Measurements from ENCODE around the gene PTPRT.

Gene PTPRT

GRCh38 chr20:42080956-42081355 lies 1108.8 kb downstream of the PTPRT start:
- no peak overlapping the region for H3K9ac ChIP-seq (ENCODE audit: low read length)
- no peak overlapping the region for H3K4ac ChIP-seq (ENCODE audit: low read depth in 1 of 2, low read length in 2 of 2)
- H3K4me3 ChIP-seq (ENCODE audit: insufficient read depth in 1 of 2, low read depth in 1 of 2, low read length in 2 of 2), result no peak overlapping the region
- no peak for DNase-seq
- no peaks in the 10 kb centered on the region for H3K4me1 ChIP-seq (ENCODE audit: control insufficient read depth, insufficient read depth, low read depth, low read length)
- H2BK12ac ChIP-seq (ENCODE audit: low read length in 2 of 2), result no peak overlapping the region
- H3K14ac ChIP-seq (ENCODE audit: low read length in 2 of 2), result no peak overlapping the region
- no peaks in the 10 kb centered on the region for H3K27me3 ChIP-seq (ENCODE audit: control insufficient read depth in 1 of 2, insufficient read depth in 1 of 2, low read length in 2 of 2)
- no peaks in the 10 kb centered on the region for H3K9me3 ChIP-seq (ENCODE audit: control insufficient read depth, low read length)
- no peaks in the 10 kb centered on the region for H3K36me3 ChIP-seq (ENCODE audit: control insufficient read depth in 1 of 2, insufficient read depth in 2 of 2, low read depth in 1 of 2, low read length in 2 of 2)
- no peak overlapping the region for H2AFZ ChIP-seq (ENCODE audit: low read depth, low read length)
- H3K18ac ChIP-seq (ENCODE audit: low read depth in 1 of 2, low read length in 2 of 2), result no peak overlapping the region
- 33% methylated on average over 3 of the region's 4 CpGs for WGBS
- H2BK15ac ChIP-seq (ENCODE audit: low read depth, poor library complexity, severe bottlenecking), result no peak overlapping the region
- H2BK5ac ChIP-seq (ENCODE audit: low read depth, low read length, poor library complexity, severe bottlenecking), result no peak overlapping the region
- no peak overlapping the region for H4K91ac ChIP-seq (ENCODE audit: low read length)
- H2AK5ac ChIP-seq (ENCODE audit: low read length, severe bottlenecking), result no peak overlapping the region
- H4K8ac ChIP-seq (ENCODE audit: low read length), result no peak overlapping the region
- H3K79me1 ChIP-seq (replicated peaks; ENCODE audit: low read length, poor library complexity, severe bottlenecking), result no peaks in the 10 kb centered on the region
- H2BK120ac ChIP-seq (ENCODE audit: low read depth, low read length), result no peak overlapping the region
- no peak overlapping the region for H3K27ac ChIP-seq (ENCODE audit: low read length, poor library complexity, severe bottlenecking)
- no peak overlapping the region for H3K23ac ChIP-seq (ENCODE audit: low read length in 2 of 2)
- no peak overlapping the region for H3K4me2 ChIP-seq (ENCODE audit: low read length, poor library complexity, severe bottlenecking)

- WGBS, result 25% methylated on average over 1 of the region's 1 CpG
- no peak for DNase-seq
- H2BK5ac ChIP-seq (ENCODE audit: low read depth, low read length, poor library complexity, severe bottlenecking), result no peak overlapping the region
Measured at GRCh38 chr20:42074944-42075343, 1114.8 kb downstream of the PTPRT start.

GRCh38 chr20:42067596-42067995 lies 1122.1 kb downstream of the PTPRT start:
- H2BK5ac ChIP-seq (ENCODE audit: low read depth, low read length, poor library complexity, severe bottlenecking), result no peak overlapping the region
- H3K9ac ChIP-seq (ENCODE audit: low read length), result no peak overlapping the region
- H2BK12ac ChIP-seq (ENCODE audit: low read length in 2 of 2), result no peak overlapping the region
- DNase-seq, result no peak
- no peak overlapping the region for H2AFZ ChIP-seq (ENCODE audit: low read depth, low read length)
- H3K4me3 ChIP-seq (ENCODE audit: insufficient read depth in 1 of 2, low read depth in 1 of 2, low read length in 2 of 2), result no peak overlapping the region
- H3K4me1 ChIP-seq (ENCODE audit: control insufficient read depth, insufficient read depth, low read depth, low read length), result no peaks in the 10 kb centered on the region
- no peak overlapping the region for H3K18ac ChIP-seq (ENCODE audit: low read depth in 1 of 2, low read length in 2 of 2)
- no peaks in the 10 kb centered on the region for H3K27me3 ChIP-seq (ENCODE audit: control insufficient read depth in 1 of 2, insufficient read depth in 1 of 2, low read length in 2 of 2)
- no peaks in the 10 kb centered on the region for H3K79me1 ChIP-seq (replicated peaks; ENCODE audit: low read length, poor library complexity, severe bottlenecking)
- no peak overlapping the region for H3K14ac ChIP-seq (ENCODE audit: low read length in 2 of 2)
- H2AK5ac ChIP-seq (ENCODE audit: low read length, severe bottlenecking), result no peak overlapping the region
- no peak overlapping the region for H3K4ac ChIP-seq (ENCODE audit: low read depth in 1 of 2, low read length in 2 of 2)
- no peaks in the 10 kb centered on the region for H3K9me3 ChIP-seq (ENCODE audit: control insufficient read depth, low read length)
- H2BK15ac ChIP-seq (ENCODE audit: low read depth, poor library complexity, severe bottlenecking), result no peak overlapping the region
- 38% methylated on average over 3 of the region's 3 CpGs for WGBS
- no peak overlapping the region for H3K27ac ChIP-seq (ENCODE audit: low read length, poor library complexity, severe bottlenecking)
- no peak overlapping the region for H3K4me2 ChIP-seq (ENCODE audit: low read length, poor library complexity, severe bottlenecking)
- no peak overlapping the region for H3K23ac ChIP-seq (ENCODE audit: low read length in 2 of 2)
- H2BK120ac ChIP-seq (ENCODE audit: low read depth, low read length), result no peak overlapping the region
- H4K8ac ChIP-seq (ENCODE audit: low read length), result no peak overlapping the region
- no peaks in the 10 kb centered on the region for H3K36me3 ChIP-seq (ENCODE audit: control insufficient read depth in 1 of 2, insufficient read depth in 2 of 2, low read depth in 1 of 2, low read length in 2 of 2)
- no peak overlapping the region for H4K91ac ChIP-seq (ENCODE audit: low read length)

More at GRCh38 chr20:42074944-42075343, 1114.8 kb downstream of the PTPRT start:
- Histone ChIP-seq H3K27me3 (ENCODE audit: control insufficient read depth in 1 of 2, insufficient read depth in 1 of 2, low read length in 2 of 2) (no peaks in the 10 kb centered on the region), H2BK15ac (ENCODE audit: low read depth, poor library complexity, severe bottlenecking) (no peak overlapping the region), H3K18ac (ENCODE audit: low read depth in 1 of 2, low read length in 2 of 2) (no peak overlapping the region), H3K14ac (ENCODE audit: low read length in 2 of 2) (no peak overlapping the region), H3K23ac (ENCODE audit: low read length in 2 of 2) (no peak overlapping the region), H3K4ac (ENCODE audit: low read depth in 1 of 2, low read length in 2 of 2) (no peak overlapping the region), H3K4me1 (ENCODE audit: control insufficient read depth, insufficient read depth, low read depth, low read length) (no peaks in the 10 kb centered on the region), H2BK12ac (ENCODE audit: low read length in 2 of 2) (no peak overlapping the region), H3K9me3 (ENCODE audit: control insufficient read depth, low read length) (no peaks in the 10 kb centered on the region), H3K9ac (ENCODE audit: low read length) (no peak overlapping the region), H2AK5ac (ENCODE audit: low read length, severe bottlenecking) (no peak overlapping the region), H3K4me3 (ENCODE audit: insufficient read depth in 1 of 2, low read depth in 1 of 2, low read length in 2 of 2) (no peak overlapping the region), H3K36me3 (ENCODE audit: control insufficient read depth in 1 of 2, insufficient read depth in 2 of 2, low read depth in 1 of 2, low read length in 2 of 2) (no peaks in the 10 kb centered on the region), H2BK120ac (ENCODE audit: low read depth, low read length) (no peak overlapping the region), H3K79me1 (replicated peaks; ENCODE audit: low read length, poor library complexity, severe bottlenecking) (no peaks in the 10 kb centered on the region), H3K4me2 (ENCODE audit: low read length, poor library complexity, severe bottlenecking) (no peak overlapping the region), H2AFZ (ENCODE audit: low read depth, low read length) (no peak overlapping the region), H3K27ac (ENCODE audit: low read length, poor library complexity, severe bottlenecking) (no peak overlapping the region), H4K8ac (ENCODE audit: low read length) (no peak overlapping the region), H4K91ac (ENCODE audit: low read length) (no peak overlapping the region)

GRCh38 chr20:42067174-42067573 lies 1122.5 kb downstream of the PTPRT start:
- no peaks in the 10 kb centered on the region for H3K79me1 ChIP-seq (replicated peaks; ENCODE audit: low read length, poor library complexity, severe bottlenecking)
- H3K36me3 ChIP-seq (ENCODE audit: control insufficient read depth in 1 of 2, insufficient read depth in 2 of 2, low read depth in 1 of 2, low read length in 2 of 2), result no peaks in the 10 kb centered on the region
- no peak overlapping the region for H3K4me2 ChIP-seq (ENCODE audit: low read length, poor library complexity, severe bottlenecking)
- no peak overlapping the region for H2AK5ac ChIP-seq (ENCODE audit: low read length, severe bottlenecking)
- H3K9ac ChIP-seq (ENCODE audit: low read length), result no peak overlapping the region
- H3K4me3 ChIP-seq (ENCODE audit: insufficient read depth in 1 of 2, low read depth in 1 of 2, low read length in 2 of 2), result no peak overlapping the region
- H2BK5ac ChIP-seq (ENCODE audit: low read depth, low read length, poor library complexity, severe bottlenecking), result no peak overlapping the region
- H3K4ac ChIP-seq (ENCODE audit: low read depth in 1 of 2, low read length in 2 of 2), result no peak overlapping the region
- no peaks in the 10 kb centered on the region for H3K9me3 ChIP-seq (ENCODE audit: control insufficient read depth, low read length)
- no peak for DNase-seq
- H2BK120ac ChIP-seq (ENCODE audit: low read depth, low read length), result no peak overlapping the region
- no peak overlapping the region for H4K8ac ChIP-seq (ENCODE audit: low read length)
- no peak overlapping the region for H4K91ac ChIP-seq (ENCODE audit: low read length)
- 78% methylated on average over 5 of the region's 5 CpGs for WGBS
- no peak overlapping the region for H3K14ac ChIP-seq (ENCODE audit: low read length in 2 of 2)
- no peak overlapping the region for H3K18ac ChIP-seq (ENCODE audit: low read depth in 1 of 2, low read length in 2 of 2)
- no peak overlapping the region for H2BK15ac ChIP-seq (ENCODE audit: low read depth, poor library complexity, severe bottlenecking)
- no peak overlapping the region for H3K27ac ChIP-seq (ENCODE audit: low read length, poor library complexity, severe bottlenecking)
- no peak overlapping the region for H2BK12ac ChIP-seq (ENCODE audit: low read length in 2 of 2)
- H3K4me1 ChIP-seq (ENCODE audit: control insufficient read depth, insufficient read depth, low read depth, low read length), result no peaks in the 10 kb centered on the region
- H3K23ac ChIP-seq (ENCODE audit: low read length in 2 of 2), result no peak overlapping the region
- H2AFZ ChIP-seq (ENCODE audit: low read depth, low read length), result no peak overlapping the region
- no peaks in the 10 kb centered on the region for H3K27me3 ChIP-seq (ENCODE audit: control insufficient read depth in 1 of 2, insufficient read depth in 1 of 2, low read length in 2 of 2)
